ENCODE data around the gene HMGB3.

- TF ChIP-seq EZH2 (IDR thresholded peaks at IDR 0.05) (no peak), POLR2AphosphoS5 (IDR thresholded peaks at IDR 0.05; ENCODE audit: borderline replicate concordance, low read depth, low read length) (no peak)
These were observed 38.9 kb upstream of the HMGB3 start for GRCh38 chrX:150944233-150944632.

Data from SK-N-MC (cell line).